ENCODE data around the gene ANXA5. TPM values are rescaled to one million over a fixed set of nuclear protein-coding genes. Genes with fewer than 3 reads are reported as not detected.

ANXA5 gene
- total and polyA plus RNA-seq, 2 of the 4 experiments (the other 2 are of a cell fraction): 780 to 1,448 TPM

DNA sequence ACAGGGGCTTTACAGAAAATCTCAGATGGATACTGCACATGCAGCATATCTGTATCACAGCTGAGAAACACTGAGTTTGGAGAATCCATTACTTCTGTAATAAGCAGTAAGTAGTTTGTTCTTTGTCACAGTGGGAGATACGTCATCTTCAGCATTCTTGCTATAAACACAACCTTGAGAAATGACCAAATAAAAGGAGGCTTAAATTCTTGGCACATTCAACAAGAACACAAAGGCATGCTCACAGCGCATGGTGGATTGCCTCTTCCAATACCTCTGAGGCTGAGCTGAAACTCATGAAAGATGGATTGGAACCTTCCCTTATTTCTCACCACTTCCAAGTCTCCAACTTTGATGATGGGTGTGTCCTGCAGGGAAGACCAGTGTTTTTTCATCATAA, 54.5 kb downstream of the ANXA5 start:
- no peak overlapping the region for H3K27ac ChIP-seq (ENCODE audit: insufficient read depth, low read length)
- H4K5ac ChIP-seq (ENCODE audit: low read depth, low read length): no peak overlapping the region
- in situ Hi-C loops (cut with MboI; ENCODE audit: low sequenced_read_pairs) (no loop called here), intact Hi-C loops (cut with micrococcal nuclease) (loop anchor here (5.0 kb wide), 1 partner anchor 160 kb away; no protein-coding TSS in a partner anchor), dilution Hi-C loops (cut with HindIII; ENCODE audit: low sequenced_read_pairs, unreplicated experiment) (no loop called here)
- WGBS, 2 experiments (ENCODE audit: extremely low coverage in 2 of 2, insufficient read length in 1 of 2): no CpG with 5 or more reads among the region's 2 CpGs
- H2AFZ ChIP-seq (replicated peaks; ENCODE audit: low read length, poor library complexity): no peak overlapping the region
- no peak overlapping the region for H2BK5ac ChIP-seq (ENCODE audit: low read depth, low read length, poor library complexity, severe bottlenecking)
- no peaks in the 10 kb centered on the region for H3K27me3 ChIP-seq (ENCODE audit: control insufficient read depth, insufficient read depth, low read length)
- no peaks in the 10 kb centered on the region for H3K9me1 ChIP-seq (ENCODE audit: insufficient read depth, low read length)
- ATAC-seq (ENCODE audit: low read depth) (no peak), DNase-seq (peak; percentile 28)
- no peaks in the 10 kb centered on the region for H3K9me3 ChIP-seq (ENCODE audit: control insufficient read depth, insufficient read depth, low read length)
- no peak overlapping the region for H3K18ac ChIP-seq (ENCODE audit: low read depth, low read length)
- no peak for TF ChIP-seq NFE2L2 (IDR thresholded peaks at IDR 0.05; ENCODE audit: low read depth, low read length)
- no peak for TF ChIP-seq MAFK (IDR thresholded peaks at IDR 0.05; ENCODE audit: low read depth, low read length)
- TF ChIP-seq RFX5 (IDR thresholded peaks at IDR 0.05; ENCODE audit: low read depth, low read length): no peak
- TF ChIP-seq, protein P1, sequence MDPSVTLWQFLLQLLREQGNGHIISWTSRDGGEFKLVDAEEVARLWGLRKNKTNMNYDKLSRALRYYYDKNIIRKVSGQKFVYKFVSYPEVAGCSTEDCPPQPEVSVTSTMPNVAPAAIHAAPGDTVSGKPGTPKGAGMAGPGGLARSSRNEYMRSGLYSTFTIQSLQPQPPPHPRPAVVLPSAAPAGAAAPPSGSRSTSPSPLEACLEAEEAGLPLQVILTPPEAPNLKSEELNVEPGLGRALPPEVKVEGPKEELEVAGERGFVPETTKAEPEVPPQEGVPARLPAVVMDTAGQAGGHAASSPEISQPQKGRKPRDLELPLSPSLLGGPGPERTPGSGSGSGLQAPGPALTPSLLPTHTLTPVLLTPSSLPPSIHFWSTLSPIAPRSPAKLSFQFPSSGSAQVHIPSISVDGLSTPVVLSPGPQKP (IDR thresholded peaks at IDR 0.05; ENCODE audit: borderline replicate concordance, low read depth, low read length): no peak
- no peak for TF ChIP-seq POLR2A (IDR thresholded peaks at IDR 0.05; ENCODE audit: low read depth, low read length)
- TF ChIP-seq RAD21 (IDR thresholded peaks at IDR 0.05; ENCODE audit: low read length): no peak
- no peak for TF ChIP-seq CEBPB (IDR thresholded peaks at IDR 0.05; ENCODE audit: low read depth, low read length)
- TF ChIP-seq, protein P2, sequence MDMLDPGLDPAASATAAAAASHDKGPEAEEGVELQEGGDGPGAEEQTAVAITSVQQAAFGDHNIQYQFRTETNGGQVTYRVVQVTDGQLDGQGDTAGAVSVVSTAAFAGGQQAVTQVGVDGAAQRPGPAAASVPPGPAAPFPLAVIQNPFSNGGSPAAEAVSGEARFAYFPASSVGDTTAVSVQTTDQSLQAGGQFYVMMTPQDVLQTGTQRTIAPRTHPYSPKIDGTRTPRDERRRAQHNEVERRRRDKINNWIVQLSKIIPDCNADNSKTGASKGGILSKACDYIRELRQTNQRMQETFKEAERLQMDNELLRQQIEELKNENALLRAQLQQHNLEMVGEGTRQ (IDR thresholded peaks at IDR 0.05; ENCODE audit: low read depth, low read length): no peak
- TF ChIP-seq, protein P3, sequence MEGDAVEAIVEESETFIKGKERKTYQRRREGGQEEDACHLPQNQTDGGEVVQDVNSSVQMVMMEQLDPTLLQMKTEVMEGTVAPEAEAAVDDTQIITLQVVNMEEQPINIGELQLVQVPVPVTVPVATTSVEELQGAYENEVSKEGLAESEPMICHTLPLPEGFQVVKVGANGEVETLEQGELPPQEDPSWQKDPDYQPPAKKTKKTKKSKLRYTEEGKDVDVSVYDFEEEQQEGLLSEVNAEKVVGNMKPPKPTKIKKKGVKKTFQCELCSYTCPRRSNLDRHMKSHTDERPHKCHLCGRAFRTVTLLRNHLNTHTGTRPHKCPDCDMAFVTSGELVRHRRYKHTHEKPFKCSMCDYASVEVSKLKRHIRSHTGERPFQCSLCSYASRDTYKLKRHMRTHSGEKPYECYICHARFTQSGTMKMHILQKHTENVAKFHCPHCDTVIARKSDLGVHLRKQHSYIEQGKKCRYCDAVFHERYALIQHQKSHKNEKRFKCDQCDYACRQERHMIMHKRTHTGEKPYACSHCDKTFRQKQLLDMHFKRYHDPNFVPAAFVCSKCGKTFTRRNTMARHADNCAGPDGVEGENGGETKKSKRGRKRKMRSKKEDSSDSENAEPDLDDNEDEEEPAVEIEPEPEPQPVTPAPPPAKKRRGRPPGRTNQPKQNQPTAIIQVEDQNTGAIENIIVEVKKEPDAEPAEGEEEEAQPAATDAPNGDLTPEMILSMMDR (conservative IDR thresholded peaks at IDR 0.05; ENCODE audit: low read depth, low read length): no peak
- no peak for TF ChIP-seq MXI1 (IDR thresholded peaks at IDR 0.05; ENCODE audit: borderline replicate concordance, low read depth, low read length)
- no peak for TF ChIP-seq CHD1 (IDR thresholded peaks at IDR 0.05; ENCODE audit: low read depth, low read length)
- TF ChIP-seq BHLHE40 (IDR thresholded peaks at IDR 0.05; ENCODE audit: low read depth, low read length): no peak
- no peak for TF ChIP-seq SMC3 (IDR thresholded peaks at IDR 0.05; ENCODE audit: low read depth, low read length)
- no peak for TF ChIP-seq FOS (IDR thresholded peaks at IDR 0.05; ENCODE audit: low read depth, low read length)
- TF ChIP-seq RCOR1 (IDR thresholded peaks at IDR 0.05; ENCODE audit: insufficient replicate concordance, low read length): no peak
- TF ChIP-seq MAZ (IDR thresholded peaks at IDR 0.05; ENCODE audit: borderline replicate concordance, low read depth, low read length): no peak
- H3K23ac ChIP-seq (ENCODE audit: low read depth, low read length): no peak overlapping the region
- no peak overlapping the region for H3K4me2 ChIP-seq (ENCODE audit: low read depth, low read length)
- H3K79me1 ChIP-seq (ENCODE audit: low read depth in 1 of 2, low read length in 2 of 2): no peaks in the 10 kb centered on the region
- POLR2A ChIA-PET (ENCODE audit: unreplicated experiment): no interaction called here
- no peak overlapping the region for H3K9ac ChIP-seq (ENCODE audit: low read depth, low read length)
- no TSS peak for BruUV-seq (replicated peaks)
- H3K4me3 ChIP-seq (ENCODE audit: insufficient read depth, low read depth, low read length): no peak overlapping the region
- no peaks in the 10 kb centered on the region for H3K36me3 ChIP-seq (ENCODE audit: control insufficient read depth, insufficient read depth, low read length)
- no peak overlapping the region for H3K4ac ChIP-seq (ENCODE audit: low read depth, low read length)
- H3K56ac ChIP-seq (ENCODE audit: extremely low read depth, insufficient read depth, low read length): no peak overlapping the region
- no peak overlapping the region for H4K8ac ChIP-seq (ENCODE audit: low read depth in 2 of 2, low read length in 2 of 2)
- H2BK15ac ChIP-seq (ENCODE audit: low read depth, low read length): no peak overlapping the region
- no peak overlapping the region for H3K14ac ChIP-seq (replicated peaks; ENCODE audit: low read depth, low read length)
- no peak overlapping the region for H2BK120ac ChIP-seq (ENCODE audit: low read depth, low read length)
- H4K91ac ChIP-seq (ENCODE audit: insufficient read depth, low read depth, low read length): no peak overlapping the region
- no peaks in the 10 kb centered on the region for H3K4me1 ChIP-seq (ENCODE audit: control insufficient read depth, insufficient read depth, low read length)
- no peaks in the 10 kb centered on the region for H4K20me1 ChIP-seq (ENCODE audit: insufficient read depth, low read length)
- no peak overlapping the region for H2AK9ac ChIP-seq (replicated peaks; ENCODE audit: low read depth, low read length, poor library complexity)
- CTCF ChIA-PET: no interaction called here
- no peak overlapping the region for H2BK20ac ChIP-seq (ENCODE audit: low read depth, low read length)
- H2AK5ac ChIP-seq (ENCODE audit: low read depth, low read length): no peak overlapping the region
